ENCODE results near the gene SPC25. TPM values are rescaled to one million over a fixed set of nuclear protein-coding genes. Genes with fewer than 3 reads are reported as not detected.
"Not testable (repeated sequence)": the region's sequence is repeated elsewhere in the genome, so short reads cannot be mapped to it uniquely, and the experiment has no call there.

The SPC25 gene
- total RNA-seq, 1 donor from 2014 or later = 0.36 TPM

GRCh38 chr2:168907940-168908662 is 17.9 kb upstream of the SPC25 start:
- ATAC-seq (no peak), DNase-seq (ENCODE audit: low spot score) (no peak)
- intact Hi-C loops (cut with DNase I) = no loop called here

- ATAC-seq (no peak), DNase-seq (ENCODE audit: low spot score) (no peak)
- intact Hi-C loops (cut with DNase I) = no loop called here
These were observed 14.1 kb upstream of the SPC25 start for GRCh38 chr2:168904358-168904757.

GRCh38 chr2:168903888-168904287 is 13.7 kb upstream of the SPC25 start:
- no peak for ATAC-seq

GRCh38 chr2:168901003-168901402 is 10.8 kb upstream of the SPC25 start, which contains the start of gene G6PC2:
G6PC2 (plus strand) TSS chr2:168901291; CDS start chr2:168901332, 41 bp downstream.
- intact Hi-C loops (cut with DNase I) = no loop called here
- DNase-seq (ENCODE audit: low spot score) (no peak), ATAC-seq (no peak)

More at GRCh38 chr2:168903888-168904287, 13.7 kb upstream of the SPC25 start:
- intact Hi-C loops (cut with DNase I) = no loop called here
- DNase-seq (ENCODE audit: low spot score) = no peak

GRCh38 chr2:168897449-168897848 is 7.2 kb upstream of the SPC25 start:
- no peak for ATAC-seq
- DNase-seq (ENCODE audit: low spot score) = no peak
- intact Hi-C loops (cut with DNase I) = no loop called here

GRCh38 chr2:168896783-168897182 is 6.6 kb upstream of the SPC25 start:
- ATAC-seq (no peak), DNase-seq (ENCODE audit: low spot score) (no peak)
- intact Hi-C loops (cut with DNase I) = no loop called here

GRCh38 chr2:168895771-168896170 is 5.5 kb upstream of the SPC25 start:
- intact Hi-C loops (cut with DNase I) = no loop called here
- ATAC-seq (no peak), DNase-seq (ENCODE audit: low spot score) (no peak)

GRCh38 chr2:168894720-168895119 is 4.5 kb upstream of the SPC25 start:
- ATAC-seq (no peak), DNase-seq (ENCODE audit: low spot score) (no peak)
- intact Hi-C loops (cut with DNase I) = no loop called here

GRCh38 chr2:168894101-168894500 is 3.9 kb upstream of the SPC25 start:
- ATAC-seq (no peak), DNase-seq (ENCODE audit: low spot score) (no peak)
- intact Hi-C loops (cut with DNase I) = no loop called here

- intact Hi-C loops (cut with DNase I) = no loop called here
- DNase-seq (ENCODE audit: low spot score) (no peak), ATAC-seq (no peak)
These were observed 2.1 kb upstream of the SPC25 start for GRCh38 chr2:168892327-168892726.

- intact Hi-C loops (cut with DNase I) = no loop called here
- ATAC-seq = no peak
- no peak for DNase-seq (ENCODE audit: low spot score)
These were observed 610 bp downstream of the SPC25 start for GRCh38 chr2:168889635-168890005.

GRCh38 chr2:168884975-168885374 is 5.3 kb downstream of the SPC25 start:
- no peak for DNase-seq (ENCODE audit: low spot score)
- intact Hi-C loops (cut with DNase I) = no loop called here
- no peak for ATAC-seq

GRCh38 chr2:168882163-168882562 is 8.1 kb downstream of the SPC25 start:
- ATAC-seq; DNase-seq (ENCODE audit: low spot score); intact Hi-C loops (cut with DNase I): not testable (repeated sequence)

GRCh38 chr2:168874368-168875054 is 15.7 kb downstream of the SPC25 start:
- intact Hi-C loops (cut with DNase I) = no loop called here
- no peak for DNase-seq (ENCODE audit: low spot score)
- no peak for ATAC-seq

- intact Hi-C loops (cut with DNase I); ATAC-seq; DNase-seq (ENCODE audit: low spot score): not testable (repeated sequence)
These were observed 19.4 kb downstream of the SPC25 start for GRCh38 chr2:168870824-168871223.

- ATAC-seq; intact Hi-C loops (cut with DNase I); DNase-seq (ENCODE audit: low spot score): not testable (repeated sequence)
These were observed 19.9 kb downstream of the SPC25 start for GRCh38 chr2:168870369-168870768.

- ATAC-seq; intact Hi-C loops (cut with DNase I); DNase-seq (ENCODE audit: low spot score): not testable (repeated sequence)
These were observed 23.1 kb downstream of the SPC25 start for GRCh38 chr2:168867164-168867563.

- ATAC-seq (no peak), DNase-seq (ENCODE audit: low spot score) (no peak)
- intact Hi-C loops (cut with DNase I) = no loop called here
These were observed 32.1 kb downstream of the SPC25 start for GRCh38 chr2:168858146-168858545.

- ATAC-seq (no peak), DNase-seq (ENCODE audit: low spot score) (no peak)
- intact Hi-C loops (cut with DNase I) = no loop called here
These were observed 34.6 kb downstream of the SPC25 start for GRCh38 chr2:168855601-168856000.

GRCh38 chr2:168854651-168855050 is 35.6 kb downstream of the SPC25 start:
- ATAC-seq (no peak), DNase-seq (ENCODE audit: low spot score) (no peak)
- intact Hi-C loops (cut with DNase I) = no loop called here

Data from sciatic nerve (tissue), 2 donors.